Esophagus muscularis mucosa (tissue), 3 donors: ENCODE results near the gene ABHD12B.

Experiments
- POLR2A ChIP-seq: fragments of 450-650 bp; IDR thresholded peaks from one replicate; pipeline ENCODE4 v1.6.1; 2017; ENCODE audit warnings: antibody characterized with exemption, moderate library complexity, mild to moderate bottlenecking, low read depth
- TF ChIP-seq, protein P1 (sequence below), 3 experiments: fragments of 200-600 bp in 2 of 3; fragments of 450-650 bp in 1 of 3; sonication (generic) in 2 of 3; IDR thresholded peaks; one replicate each; pipeline ENCODE4 v1.5.1; 2017 to 2019; ENCODE audit warnings: antibody characterized with exemption in 3 of 3, mild to moderate bottlenecking in 2 of 3, moderate library complexity in 1 of 3

DNA sequence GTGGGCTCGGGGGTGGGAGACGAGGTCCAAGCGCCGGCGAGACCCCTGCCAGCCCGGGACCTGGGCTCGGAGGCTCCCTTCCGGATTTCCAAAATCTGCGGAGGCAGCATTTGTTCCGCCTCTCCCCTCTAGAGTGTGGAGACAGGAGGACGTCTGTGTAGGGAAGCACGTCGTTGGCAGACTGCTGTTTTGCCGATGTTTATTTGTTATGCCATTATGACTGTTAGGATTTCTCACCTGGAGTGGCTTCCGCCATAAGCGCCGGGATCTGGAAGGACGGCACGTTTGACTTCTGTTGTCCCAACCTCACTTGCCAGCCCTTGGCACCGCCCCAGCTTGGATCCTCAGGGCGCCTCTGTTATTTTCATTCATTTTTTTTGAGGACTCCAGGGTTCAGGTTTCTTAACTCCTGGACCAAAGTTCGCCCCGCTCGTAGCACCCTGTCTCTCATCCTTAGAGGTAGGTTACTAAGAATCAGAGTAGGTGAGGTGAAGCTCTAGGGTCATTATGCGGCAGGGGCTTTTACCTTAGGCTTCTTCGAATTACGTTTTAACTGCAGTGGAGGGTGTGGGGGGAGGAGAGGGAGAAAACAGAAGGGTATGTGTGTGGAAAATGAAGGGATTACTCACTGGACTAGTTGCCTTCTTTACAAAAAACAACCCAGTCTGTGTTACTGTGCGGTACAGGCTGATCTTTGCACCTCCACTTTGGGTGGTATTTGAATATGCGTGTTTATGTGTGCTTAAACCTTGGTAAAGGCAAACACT, 73.0 kb downstream of the ABHD12B start:
- TF ChIP-seq, protein P1, sequence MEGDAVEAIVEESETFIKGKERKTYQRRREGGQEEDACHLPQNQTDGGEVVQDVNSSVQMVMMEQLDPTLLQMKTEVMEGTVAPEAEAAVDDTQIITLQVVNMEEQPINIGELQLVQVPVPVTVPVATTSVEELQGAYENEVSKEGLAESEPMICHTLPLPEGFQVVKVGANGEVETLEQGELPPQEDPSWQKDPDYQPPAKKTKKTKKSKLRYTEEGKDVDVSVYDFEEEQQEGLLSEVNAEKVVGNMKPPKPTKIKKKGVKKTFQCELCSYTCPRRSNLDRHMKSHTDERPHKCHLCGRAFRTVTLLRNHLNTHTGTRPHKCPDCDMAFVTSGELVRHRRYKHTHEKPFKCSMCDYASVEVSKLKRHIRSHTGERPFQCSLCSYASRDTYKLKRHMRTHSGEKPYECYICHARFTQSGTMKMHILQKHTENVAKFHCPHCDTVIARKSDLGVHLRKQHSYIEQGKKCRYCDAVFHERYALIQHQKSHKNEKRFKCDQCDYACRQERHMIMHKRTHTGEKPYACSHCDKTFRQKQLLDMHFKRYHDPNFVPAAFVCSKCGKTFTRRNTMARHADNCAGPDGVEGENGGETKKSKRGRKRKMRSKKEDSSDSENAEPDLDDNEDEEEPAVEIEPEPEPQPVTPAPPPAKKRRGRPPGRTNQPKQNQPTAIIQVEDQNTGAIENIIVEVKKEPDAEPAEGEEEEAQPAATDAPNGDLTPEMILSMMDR (IDR thresholded peaks at IDR 0.05), result no peak
- no peak for TF ChIP-seq POLR2A
